Activated CD4-positive, alpha-beta memory T cell treated with anti-CD3 and anti-CD28 coated beads for 36 hours (primary cell): ENCODE data around the gene ELAPOR1. TPM values are rescaled to one million over a fixed set of nuclear protein-coding genes. Genes with fewer than 3 reads are reported as not detected.

Source experiments
- CTCF ChIA-PET: fragments of 350-600 bp; sonication (Branson Sonifier 250); formaldehyde crosslinking; loops from one replicate; lab custom pipeline; 2021; ENCODE audit warnings: antibody characterized with exemption, inconsistent platforms; lab: Charles Lee
- POLR2A ChIA-PET: fragments of 350-600 bp; sonication (Branson Sonifier 250); formaldehyde crosslinking; loops from one replicate; lab custom pipeline; 2021; ENCODE audit warnings: antibody characterized with exemption; lab: Charles Lee
- DNase-seq: peaks from one replicate; pipeline ENCODE4 v3.0.0-alpha.2; 2020
- H3K27ac Mint-ChIP-seq: one replicate; pipeline ENCODE4 v1.8.0; 2021; ENCODE audit warnings: mixed read lengths
- H3K27me3 Mint-ChIP-seq: one replicate; pipeline ENCODE4 v1.8.0; 2021; ENCODE audit warnings: mixed read lengths
- H3K36me3 Mint-ChIP-seq: one replicate; pipeline ENCODE4 v1.8.0; 2021; ENCODE audit warnings: mixed read lengths
- H3K4me1 Mint-ChIP-seq: one replicate; pipeline ENCODE4 v1.8.0; 2021; ENCODE audit warnings: low read depth, mixed read lengths
- H3K4me3 Mint-ChIP-seq: one replicate; pipeline ENCODE4 v1.8.0; 2021; ENCODE audit warnings: mild to moderate bottlenecking, mixed read lengths
- H3K9me3 Mint-ChIP-seq: one replicate; pipeline ENCODE4 v1.8.0; 2021; ENCODE audit warnings: mixed read lengths
- intact Hi-C: fragments of 100-400 bp; cut with micrococcal nuclease; formaldehyde crosslinking; loops from one replicate; pipeline ENCODE4 v1.15.1; 2023
- total RNA-seq, 2 experiments: library from RNA; stranded (reverse); gene quantifications; one replicate each; pipeline ENCODE4 v1.2.3, GENCODE V29; 2021

Gene ELAPOR1
- total RNA-seq, 2 experiments from 2014 or later = 9.1 to 11.5 TPM

DNA sequence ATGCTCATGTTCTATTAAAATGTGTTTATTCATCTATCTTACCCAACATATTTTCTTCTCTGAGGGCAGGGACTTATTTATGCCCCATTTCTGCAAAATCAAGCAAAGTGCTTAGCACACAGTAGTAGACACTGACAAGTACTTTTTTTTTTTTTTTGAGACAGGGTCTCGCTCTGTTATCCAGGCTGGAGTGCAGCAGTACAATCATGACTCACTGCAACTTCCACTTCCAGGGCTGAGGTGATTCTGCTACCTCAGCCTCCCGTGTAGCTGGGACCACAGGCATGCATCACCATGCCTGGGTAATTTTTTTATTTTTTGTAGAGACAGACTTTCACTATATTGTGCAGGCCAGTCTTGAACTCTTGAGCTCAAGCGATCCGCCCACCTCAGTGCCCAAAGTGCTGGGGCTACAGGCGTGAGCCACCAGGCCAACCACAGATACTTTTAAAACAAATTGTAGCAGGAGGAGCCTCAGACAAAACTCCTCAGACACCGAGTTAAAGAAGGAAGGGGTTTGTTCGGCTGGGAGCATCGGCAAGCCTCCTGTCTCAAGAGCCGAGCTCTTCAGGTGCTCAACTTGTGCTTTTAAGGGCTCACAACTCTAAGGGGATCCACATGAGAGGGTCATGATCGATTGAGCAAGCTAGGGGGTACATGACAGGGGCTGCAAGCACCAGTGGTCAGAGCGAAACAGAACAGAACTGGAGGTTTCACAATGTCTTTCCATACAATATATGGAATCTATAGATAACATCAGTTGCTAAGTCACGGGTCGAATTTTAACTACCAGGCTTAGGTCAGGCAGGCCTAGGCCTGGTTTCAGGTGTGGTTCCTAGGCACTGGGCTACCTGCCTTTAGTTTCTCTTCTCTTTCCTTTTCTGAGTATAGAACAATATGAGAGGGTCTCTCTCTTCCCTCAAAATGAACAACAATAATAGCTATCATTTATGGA lies 29.1 kb upstream of the ELAPOR1 start:
- no peaks in the 10 kb centered on the region for H3K27me3 Mint-ChIP-seq
- H3K27ac Mint-ChIP-seq = no peak overlapping the region
- intact Hi-C loops = no loop called here
- ChIA-PET CTCF (interaction anchor here (0.6 to 1.0 kb wide), 2 partner anchors 9 to 84 kb away, joined by 3 read pairs; partner anchors contain the start of gene TAF13), POLR2A (interaction anchor here (1.2 kb wide), 1 partner anchor 9 kb away, joined by 3 read pairs; the partner anchor contains the start of gene TAF13)
- no peak overlapping the region for H3K4me3 Mint-ChIP-seq
- no peak for DNase-seq
- H3K4me1 Mint-ChIP-seq = no peaks in the 10 kb centered on the region
- no peaks in the 10 kb centered on the region for H3K36me3 Mint-ChIP-seq
- no peaks in the 10 kb centered on the region for H3K9me3 Mint-ChIP-seq

DNA sequence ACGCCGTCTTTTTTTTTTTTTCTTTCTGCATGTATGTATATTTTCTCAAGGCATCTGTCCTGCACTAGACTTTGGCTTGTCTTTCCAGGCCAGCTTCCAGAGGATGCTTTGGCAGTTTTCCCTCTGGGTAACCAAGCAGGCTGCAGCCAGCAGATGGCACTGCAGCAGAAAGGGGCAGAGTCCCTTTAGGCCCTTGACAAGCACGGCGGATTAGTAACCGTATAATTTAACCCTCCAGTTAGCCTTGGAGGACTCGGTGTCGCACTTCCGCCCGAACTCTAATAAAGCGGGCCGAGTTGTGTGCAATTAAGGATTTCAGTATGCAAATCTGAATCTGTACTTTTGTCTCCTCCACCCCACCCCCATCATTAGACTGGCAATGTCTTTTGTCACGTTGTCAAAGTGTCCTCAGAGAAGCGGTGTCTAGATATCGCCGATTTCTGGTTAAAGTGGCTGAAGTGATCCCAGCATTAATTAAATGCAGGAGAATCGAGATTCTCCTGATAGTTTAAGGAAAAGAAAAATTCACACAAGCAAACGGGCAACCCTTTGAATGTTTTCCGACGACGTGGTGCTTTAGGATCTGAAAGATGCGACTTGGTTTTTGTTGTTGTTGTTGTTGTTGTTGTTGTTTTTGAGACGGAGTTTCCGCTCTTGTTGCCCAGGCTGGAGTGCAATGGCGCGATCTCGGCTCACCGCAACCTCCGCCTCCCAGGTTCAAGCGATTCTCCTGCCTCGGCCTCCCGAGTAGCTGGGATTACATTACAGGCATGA lies 24.5 kb upstream of the ELAPOR1 start:
- POLR2A ChIA-PET = interaction anchor here (1.5 to 2.8 kb wide), 3 partner anchors 11 to 48 kb away, joined by 6 to 55 read pairs (median 7); partner anchors contain the start of genes TAF13 and WDR47
- H3K4me1 Mint-ChIP-seq = peaks cover 22% of the 10 kb centered on the region
- intact Hi-C loops = loop anchor here (1.0 to 2.0 kb wide), 3 partner anchors 13 to 127 kb away; partner anchors contain the start of genes CLCC1, TAF13 and WDR47

DNA sequence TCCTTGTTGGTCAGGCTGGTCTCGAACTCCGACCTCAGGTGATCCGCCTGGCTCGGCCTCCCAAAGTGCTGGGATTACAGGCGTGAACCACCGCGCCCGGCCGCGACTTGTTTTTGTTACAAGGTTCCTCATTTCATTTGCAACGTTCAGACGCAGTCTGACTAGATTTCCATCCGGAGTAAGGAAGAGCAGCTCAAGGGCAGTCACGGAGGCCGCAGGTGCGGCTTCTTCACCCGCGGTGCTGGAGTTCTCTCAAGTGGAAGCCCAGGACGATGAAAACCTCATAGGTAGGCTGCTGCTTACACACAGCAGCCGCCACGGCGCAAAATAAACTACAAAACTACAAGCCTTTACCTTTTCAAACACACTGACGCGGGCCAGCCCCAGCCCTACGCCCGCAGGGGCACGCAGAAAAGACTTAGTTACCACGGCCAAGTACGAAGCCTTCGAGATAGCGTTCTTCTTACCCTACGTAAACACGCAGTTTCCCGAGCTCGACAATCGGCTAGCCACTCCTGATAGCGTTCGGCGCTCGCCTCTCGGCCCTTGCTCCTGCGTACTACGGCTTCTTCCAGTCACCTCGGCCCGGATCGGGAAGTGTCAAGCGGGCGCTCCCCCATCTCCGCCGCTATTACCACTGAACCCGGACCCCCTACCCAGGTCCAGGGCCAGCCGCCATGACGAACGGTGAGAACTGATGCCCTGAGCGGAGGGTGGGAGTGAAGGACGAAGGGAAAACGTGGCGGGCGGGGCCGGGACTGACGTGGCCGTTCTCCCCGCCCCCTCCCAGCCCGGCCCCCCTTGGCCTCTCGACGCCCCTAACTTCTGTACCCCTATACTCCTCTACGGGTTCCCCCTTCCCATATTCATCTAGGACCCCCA lies 23.5 kb upstream of the ELAPOR1 start, which contains the start of gene TMEM167B:
TSS of gene TMEM167B (plus strand) at position 569 of the 882 bp plus-strand sequence. CDS start at position 678, 109 bp downstream.
- peak; percentile 94 for DNase-seq
- peaks cover 28% of the 10 kb centered on the region for H3K4me1 Mint-ChIP-seq
- ChIA-PET POLR2A (interaction anchor here (0.7 to 2.8 kb wide), 6 partner anchors 10 to 398 kb away, joined by 3 to 55 read pairs (median 6); partner anchors contain the start of genes PRPF38B, SARS1, TAF13 and WDR47), CTCF (interaction anchor here (0.6 to 3.0 kb wide), 5 partner anchors 10 to 393 kb away, joined by 3 to 46 read pairs (median 10); partner anchors contain the start of genes ATXN7L2 and TAF13)
- H3K27ac Mint-ChIP-seq = peak within 1 kb of the TSS; percentile 92
- H3K27me3 Mint-ChIP-seq = no peaks in the 10 kb centered on the region
- no peaks in the 10 kb centered on the region for H3K9me3 Mint-ChIP-seq
- peak within 1 kb of the TSS; percentile 88 for H3K4me3 Mint-ChIP-seq
- intact Hi-C loops = loop anchor here (1.0 to 2.0 kb wide), 5 partner anchors 10 to 128 kb away; partner anchors contain the start of genes CLCC1, TAF13 and WDR47
- H3K36me3 Mint-ChIP-seq = peaks cover 19% of the 10 kb centered on the region

More for the DNA sequence above, 24.5 kb upstream of the ELAPOR1 start:
- CTCF ChIA-PET = interaction anchor here (0.6 to 3.0 kb wide), 3 partner anchors 11 to 25 kb away, joined by 3 to 46 read pairs (median 10); partner anchors contain the start of gene TAF13
- Mint-ChIP-seq H3K36me3 (peaks cover 12% of the 10 kb centered on the region), H3K27me3 (no peaks in the 10 kb centered on the region), H3K27ac (peak overlapping the region; percentile 92), H3K9me3 (no peaks in the 10 kb centered on the region), H3K4me3 (peak overlapping the region; percentile 88)
- peak; percentile 49 for DNase-seq

GRCh38 chr1:109091078-109091838 lies 22.7 kb upstream of the ELAPOR1 start:
- no peaks in the 10 kb centered on the region for H3K9me3 Mint-ChIP-seq
- ChIA-PET POLR2A (interaction anchor here (0.7 to 2.8 kb wide), 10 partner anchors 9 to 399 kb away, joined by 3 to 55 read pairs (median 4); partner anchors contain the start of genes ELAPOR1, PRPF38B, SARS1 and TAF13), CTCF (interaction anchor here (0.8 to 3.0 kb wide), 7 partner anchors 9 to 173 kb away, joined by 3 to 46 read pairs (median 6); partner anchors contain the start of gene TAF13)
- DNase-seq = peak; percentile 41
- peaks cover 32% of the 10 kb centered on the region for H3K4me1 Mint-ChIP-seq
- peak overlapping the region; percentile 92 for H3K27ac Mint-ChIP-seq
- peaks cover 19% of the 10 kb centered on the region for H3K36me3 Mint-ChIP-seq
- no peaks in the 10 kb centered on the region for H3K27me3 Mint-ChIP-seq
- intact Hi-C loops = loop anchor here (1.0 to 2.0 kb wide), 4 partner anchors 9 to 128 kb away; partner anchors contain the start of genes CLCC1 and WDR47
- H3K4me3 Mint-ChIP-seq = peak overlapping the region; percentile 88

GRCh38 chr1:109091839-109092193 lies 22.1 kb upstream of the ELAPOR1 start:
- intact Hi-C loops = loop anchor here (1.0 to 2.0 kb wide), 4 partner anchors 8 to 129 kb away; partner anchors contain the start of genes CLCC1 and WDR47
- peak overlapping the region; percentile 92 for H3K27ac Mint-ChIP-seq
- DNase-seq = no peak
- peaks cover 32% of the 10 kb centered on the region for H3K4me1 Mint-ChIP-seq
- no peaks in the 10 kb centered on the region for H3K27me3 Mint-ChIP-seq
- H3K4me3 Mint-ChIP-seq = peak overlapping the region; percentile 88
- no peaks in the 10 kb centered on the region for H3K9me3 Mint-ChIP-seq
- peaks cover 19% of the 10 kb centered on the region for H3K36me3 Mint-ChIP-seq
- ChIA-PET POLR2A (interaction anchor here (0.7 to 2.8 kb wide), 9 partner anchors 8 to 400 kb away, joined by 3 to 55 read pairs (median 4); partner anchors contain the start of genes ELAPOR1, PRPF38B, SARS1 and TAF13), CTCF (interaction anchor here (0.6 to 3.0 kb wide), 7 partner anchors 8 to 185 kb away, joined by 3 to 46 read pairs (median 4); partner anchors contain the start of gene TAF13)

GRCh38 chr1:109094377-109094803 lies 19.5 kb upstream of the ELAPOR1 start:
- intact Hi-C loops = no loop called here
- Mint-ChIP-seq H3K4me1 (peaks cover 34% of the 10 kb centered on the region), H3K36me3 (peaks cover 19% of the 10 kb centered on the region), H3K4me3 (no peak overlapping the region), H3K9me3 (no peaks in the 10 kb centered on the region), H3K27me3 (no peaks in the 10 kb centered on the region), H3K27ac (no peak overlapping the region)
- ChIA-PET POLR2A (no interaction called here), CTCF (no interaction called here)
- DNase-seq = no peak

DNA sequence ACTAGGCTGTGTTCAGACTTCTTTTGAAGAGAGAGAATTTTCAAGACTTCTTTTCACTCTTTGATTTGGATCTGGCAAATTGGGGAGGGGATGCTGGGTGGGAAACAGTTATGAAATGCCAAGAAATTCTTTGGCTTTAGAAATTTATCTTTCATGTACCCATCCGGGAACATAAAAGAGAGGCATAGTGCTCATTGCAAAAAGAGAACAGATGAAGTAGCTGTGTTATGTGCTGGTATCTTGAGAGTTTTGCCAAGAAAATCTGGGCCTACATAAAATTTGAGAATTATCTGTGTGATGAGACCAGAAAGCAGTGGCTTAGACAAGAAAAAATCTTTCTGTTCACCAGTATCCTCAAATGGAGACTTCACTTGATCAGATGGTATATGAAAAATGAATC lies 19.0 kb upstream of the ELAPOR1 start:
- H3K4me1 Mint-ChIP-seq = peaks cover 36% of the 10 kb centered on the region
- DNase-seq = no peak
- CTCF ChIA-PET = no interaction called here
- peaks cover under 1% of the 10 kb centered on the region for H3K27me3 Mint-ChIP-seq
- peaks cover 19% of the 10 kb centered on the region for H3K36me3 Mint-ChIP-seq
- intact Hi-C loops = no loop called here
- POLR2A ChIA-PET = no interaction called here
- no peak overlapping the region for H3K4me3 Mint-ChIP-seq
- no peak overlapping the region for H3K27ac Mint-ChIP-seq
- no peaks in the 10 kb centered on the region for H3K9me3 Mint-ChIP-seq

DNA sequence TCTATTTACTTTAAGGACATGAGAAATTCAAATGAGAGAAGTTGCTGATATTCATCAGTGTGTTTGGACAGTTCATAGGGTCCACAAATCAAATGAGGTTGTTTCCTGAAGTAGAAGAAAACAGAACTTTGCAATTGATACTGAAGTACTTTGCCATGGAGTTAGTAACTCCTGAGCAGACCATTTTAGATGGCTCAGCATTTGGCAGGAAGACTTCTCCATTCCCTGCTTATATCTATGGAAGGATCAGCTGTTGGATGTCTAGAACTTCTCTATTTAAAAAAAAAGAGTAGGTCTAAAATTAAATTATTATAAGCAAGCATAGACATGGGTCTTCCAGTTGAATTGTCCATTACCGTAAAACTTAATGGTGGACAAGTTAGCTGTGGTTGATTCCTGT lies 18.3 kb upstream of the ELAPOR1 start:
- CTCF ChIA-PET = interaction anchor here (1.1 kb wide), 1 partner anchor 17 kb away, joined by 5 read pairs; a partner anchor contains a TSS
- Mint-ChIP-seq H3K36me3 (peaks cover 21% of the 10 kb centered on the region), H3K9me3 (no peaks in the 10 kb centered on the region), H3K4me3 (no peak overlapping the region), H3K27ac (no peak overlapping the region), H3K27me3 (peaks cover 3% of the 10 kb centered on the region), H3K4me1 (peaks cover 36% of the 10 kb centered on the region)
- DNase-seq = no peak
- intact Hi-C loops = no loop called here
- POLR2A ChIA-PET = no interaction called here

DNA sequence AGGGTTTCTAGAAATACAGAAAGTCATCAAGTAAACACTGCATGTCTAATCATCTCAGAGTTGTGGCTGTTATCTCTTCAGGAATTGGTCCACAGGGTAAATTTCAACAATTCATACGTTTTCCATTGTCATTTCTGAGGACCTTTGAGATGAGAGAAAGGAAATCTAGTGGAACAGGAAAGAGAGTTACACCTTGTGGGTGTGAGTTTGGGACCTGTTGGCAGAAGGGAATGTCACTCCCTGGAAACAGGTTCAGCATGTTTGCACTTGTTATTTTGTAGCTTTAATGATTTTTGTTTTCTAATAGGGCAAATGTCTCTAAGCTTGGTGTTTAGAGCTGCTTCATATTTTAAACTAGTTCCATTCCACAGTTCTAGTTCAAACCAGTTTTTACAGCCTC lies 17.8 kb upstream of the ELAPOR1 start:
- Mint-ChIP-seq H3K9me3 (no peaks in the 10 kb centered on the region), H3K4me3 (no peak overlapping the region), H3K36me3 (peaks cover 23% of the 10 kb centered on the region), H3K27me3 (peaks cover 3% of the 10 kb centered on the region), H3K4me1 (peaks cover 36% of the 10 kb centered on the region), H3K27ac (no peak overlapping the region)
- ChIA-PET POLR2A (no interaction called here), CTCF (interaction anchor here (1.1 kb wide), 1 partner anchor 16 kb away, joined by 5 read pairs; a partner anchor contains a TSS)
- intact Hi-C loops = no loop called here
- DNase-seq = no peak
